Dedifferentiated amniotic fluid mesenchymal stem cell (primary cell): ENCODE data around the gene MPP1.

Experiments used
- DNase-seq: peaks from one replicate; pipeline ENCODE4 v3.0.0-alpha.2; 2016; ENCODE audit errors: extremely low spot score

The MPP1 gene

DNA sequence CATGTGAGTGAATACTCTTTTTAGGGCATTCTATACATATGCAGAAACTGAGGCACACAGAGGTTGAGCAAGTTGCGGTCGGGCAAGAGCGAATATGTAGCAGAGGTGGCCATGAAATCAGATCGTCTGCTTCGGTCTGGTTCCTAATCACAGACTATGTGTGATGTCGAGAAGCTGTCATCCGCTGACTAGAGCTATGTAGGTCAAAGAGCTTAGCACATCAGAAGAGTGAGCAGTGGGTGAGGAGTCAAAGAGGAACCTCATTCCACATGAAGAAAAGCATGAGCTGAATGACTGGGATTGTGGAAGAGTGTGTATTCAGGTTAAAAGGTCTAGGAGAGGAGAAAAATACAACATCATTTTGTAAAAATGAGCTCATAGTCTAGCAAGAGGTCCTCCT is 73.4 kb downstream of the MPP1 start:
- no peak for DNase-seq

GRCh38 chrX:154731184-154731583 is 74.1 kb downstream of the MPP1 start:
- no peak for DNase-seq

DNA sequence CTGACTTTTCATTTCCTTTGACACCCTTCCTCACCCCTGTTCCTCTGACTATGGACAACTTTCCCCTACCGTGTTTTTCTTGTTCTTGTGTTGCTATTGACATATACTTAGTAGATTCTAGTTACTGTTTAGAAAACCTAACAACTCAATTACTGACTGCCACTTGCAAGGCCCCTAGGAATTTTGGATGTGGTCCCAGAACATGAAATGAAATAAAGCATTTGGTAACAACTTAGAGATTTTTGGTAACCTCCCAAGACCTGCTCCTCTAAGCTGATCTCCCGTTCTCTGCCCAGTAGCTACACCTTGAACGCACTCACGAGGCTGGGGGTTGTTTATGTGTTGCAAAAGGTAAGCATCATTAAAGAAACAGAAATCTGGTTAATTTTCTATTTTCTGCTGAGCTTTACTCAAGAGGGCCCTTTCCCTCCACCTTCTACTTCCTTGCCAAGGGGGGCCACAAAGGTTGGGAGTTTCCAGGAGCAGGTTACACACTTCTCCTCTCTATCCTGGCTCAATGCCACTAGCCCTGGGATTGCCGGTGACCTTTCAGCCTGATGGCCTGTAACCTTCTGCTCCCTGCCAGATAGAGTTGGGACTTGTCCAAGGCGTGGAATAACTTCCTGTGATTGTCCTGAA is 74.9 kb downstream of the MPP1 start:
- DNase-seq: peak; percentile 70

DNA sequence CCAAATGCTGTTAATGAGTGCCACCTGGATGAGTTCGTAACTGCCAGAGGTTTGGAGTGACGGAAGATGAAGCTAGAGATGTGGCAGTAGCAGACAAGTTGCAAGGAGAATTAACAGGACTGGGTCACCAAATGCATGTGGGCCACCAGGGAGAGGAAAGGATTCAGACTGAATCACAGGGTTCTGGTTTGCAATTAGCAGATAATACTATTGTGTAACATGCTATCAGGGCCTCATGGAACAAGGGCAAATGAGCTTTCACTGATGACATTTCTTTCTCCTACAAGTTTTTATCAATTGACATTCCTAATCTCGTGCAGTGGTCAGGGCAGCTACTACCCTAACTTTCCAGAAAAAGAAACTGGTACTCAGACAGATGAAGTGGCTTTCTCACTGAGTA is 75.8 kb downstream of the MPP1 start:
- DNase-seq: no peak
